SK-N-SH (cell line): ENCODE data around the gene PANK4. TPM values are rescaled to one million over a fixed set of nuclear protein-coding genes. Genes with fewer than 3 reads are reported as not detected.

Experiments used
- CTCF ChIA-PET: fragments of 300-600, 350-600 bp; formaldehyde crosslinking; extraction: SDS; loops from one replicate; lab custom pipeline; 2021; lab: Yijun Ruan, JAX
- POLR2A ChIA-PET: fragments of 350-600 bp; sonication (Branson Sonifier 250); formaldehyde crosslinking; extraction: SDS; loops from one replicate; lab custom pipeline; 2020; ENCODE audit warnings: antibody characterized with exemption, inconsistent platforms; lab: Yijun Ruan, JAX
- DNase-seq: peaks from one replicate; pipeline ENCODE4 v3.0.0; 2012
- H2AFZ ChIP-seq: fragments of 200-600 bp; sonication (generic); 2 replicates; pipeline ENCODE4 v1.8.1; 2016; ENCODE audit warnings: antibody characterized with exemption, mild to moderate bottlenecking, low read depth
- H3F3A ChIP-seq: fragments of 200-600 bp; sonication (generic); replicated peaks from 2 replicates; pipeline ENCODE3; 2016; ENCODE audit warnings: antibody characterized with exemption, mild to moderate bottlenecking; ENCODE audit not compliant: insufficient read depth
- H3K27ac ChIP-seq, 2 experiments: fragments of 200-500 bp in 1 of 2; fragments of 200-600 bp in 1 of 2; sonication (Bioruptor generic) in 1 of 2; sonication (generic), shearing (Covaris generic) in 1 of 2; 2 replicates each; pipeline versions ENCODE4 v1.5.1 to v1.6.1; 2014 to 2016; ENCODE audit warnings: low read depth in 2 of 2, inconsistent platforms in 1 of 2, low read length in 1 of 2, mild to moderate bottlenecking in 1 of 2, mixed read lengths in 1 of 2
- H3K27me3 ChIP-seq: fragments of 200-600 bp; sonication (generic), shearing (Covaris generic); 2 replicates; pipeline ENCODE4 v1.6.1; 2016; ENCODE audit warnings: mixed run types; ENCODE audit not compliant: insufficient read depth
- H3K36me3 ChIP-seq, 2 experiments: fragments of 200-500 bp in 1 of 2; fragments of 200-600 bp in 1 of 2; sonication (Bioruptor generic) in 1 of 2; sonication (generic) in 1 of 2; replicated peaks in 1 of 2; 2 replicates each; pipeline versions ENCODE3 to v1.5.1; 2014 to 2016; ENCODE audit warnings: low read length in 1 of 2, mild to moderate bottlenecking in 1 of 2; ENCODE audit not compliant: insufficient read depth in 2 of 2, control insufficient read depth in 1 of 2
- H3K4me1 ChIP-seq, 2 experiments: fragments of 200-500 bp in 1 of 2; fragments of 200-600 bp in 1 of 2; sonication (Bioruptor generic) in 1 of 2; sonication (generic), shearing (Covaris generic) in 1 of 2; 2 replicates each; pipeline versions ENCODE4 v1.5.1 to v1.6.1; 2014 to 2016; ENCODE audit warnings: low read depth in 1 of 2, low read length in 1 of 2, mixed run types in 1 of 2; ENCODE audit not compliant: insufficient read depth in 2 of 2, control insufficient read depth in 1 of 2
- H3K4me2 ChIP-seq: fragments of 200-600 bp; sonication (generic), shearing (Covaris generic); 2 replicates; pipeline ENCODE4 v1.6.1; 2017; ENCODE audit warnings: mixed run types
- H3K4me3 ChIP-seq, 2 experiments: fragments of 200-500 bp in 1 of 2; fragments of 200-600 bp in 1 of 2; sonication (Bioruptor generic) in 1 of 2; sonication (generic), shearing (Covaris generic) in 1 of 2; 2 replicates each; pipeline versions ENCODE4 v1.5.1 to v1.8.1; 2014 to 2016; ENCODE audit warnings: low read depth in 2 of 2, inconsistent platforms in 1 of 2, low read length in 1 of 2, mild to moderate bottlenecking in 1 of 2, mixed read lengths in 1 of 2, moderate library complexity in 1 of 2
- H3K79me2 ChIP-seq: fragments of 200-600 bp; sonication (generic); 2 replicates; pipeline ENCODE4 v1.8.1; 2017; ENCODE audit warnings: mild to moderate bottlenecking; ENCODE audit not compliant: insufficient read depth
- H3K9ac ChIP-seq: fragments of 200-600 bp; sonication (generic); 2 replicates; pipeline ENCODE4 v1.6.1; 2017; ENCODE audit warnings: mixed run types
- H3K9me2 ChIP-seq: fragments of 200-600 bp; sonication (generic); 2 replicates; pipeline ENCODE4 v1.6.1; 2017; ENCODE audit warnings: mixed run types
- H3K9me3 ChIP-seq: fragments of 200-600 bp; sonication (generic); 2 replicates; pipeline ENCODE4 v1.6.1; 2017; ENCODE audit warnings: mixed run types, mild to moderate bottlenecking, moderate library complexity
- H4K20me1 ChIP-seq: fragments of 200-600 bp; sonication (generic); 2 replicates; pipeline ENCODE4 v1.6.1; 2017; ENCODE audit warnings: mild to moderate bottlenecking, mixed run types; ENCODE audit not compliant: insufficient read depth
- ELF1 ChIP-seq: IDR thresholded peaks from 2 replicates; pipeline ENCODE4 v1.4.0; 2012
- EP300 ChIP-seq, 2 experiments: IDR thresholded peaks; 2 replicates each; pipeline versions ENCODE4 v1.4.0 to v1.6.1; 2012; ENCODE audit warnings: borderline replicate concordance in 1 of 2, low read depth in 1 of 2, low read length in 1 of 2
- FOXJ3 ChIP-seq: sonication (generic); formaldehyde crosslinking; IDR thresholded peaks from 2 replicates; pipeline ENCODE4 v1.5.1; 2020; ENCODE audit warnings: mild to moderate bottlenecking, missing genetic modification reagents
- FOXM1 ChIP-seq: IDR thresholded peaks from 2 replicates; pipeline ENCODE4 v1.4.0; 2012; ENCODE audit warnings: low read depth, mild to moderate bottlenecking
- GATA2 ChIP-seq: sonication (generic); formaldehyde crosslinking; IDR thresholded peaks from 2 replicates; pipeline ENCODE4 v1.5.0; 2020; ENCODE audit warnings: mild to moderate bottlenecking, missing genetic modification reagents
- JUND ChIP-seq: IDR thresholded peaks from 2 replicates; pipeline ENCODE4 v1.4.0; 2012
- POLR2AphosphoS5 ChIP-seq: IDR thresholded peaks from 2 replicates; pipeline ENCODE4 v1.6.1; 2012; ENCODE audit warnings: low read depth, low read length
- TCF12 ChIP-seq: IDR thresholded peaks from 2 replicates; pipeline ENCODE4 v1.4.0; 2012
- TEAD4 ChIP-seq: IDR thresholded peaks from 2 replicates; pipeline ENCODE4 v1.4.0; 2012; ENCODE audit warnings: mild to moderate bottlenecking, borderline replicate concordance; ENCODE audit not compliant: insufficient read depth
- WGBS: methylation state at CpG from one replicate; pipeline ENCODE4 v1.1.6; 2017; ENCODE audit warnings: low lambda C conversion rate; 5-methylcytosine and 5-hydroxymethylcytosine counted together
- polyA plus RNA-seq, 3 experiments: library from polyadenylated mRNA; depleted of rRNA; stranded (reverse); fragments of >200 nt; gene quantifications; 2 replicates each; pipeline ENCODE4 v1.2.3, GENCODE V29; 2012
- TF ChIP-seq, protein P1 (sequence below): fragments of 150-350 bp; IDR thresholded peaks from 2 replicates; pipeline ENCODE4 v1.6.1; 2016; ENCODE audit warnings: mild to moderate bottlenecking, low read depth, low read length
- TF ChIP-seq, protein P2 (sequence below): IDR thresholded peaks from 2 replicates; pipeline ENCODE4 v1.4.0; 2012; ENCODE audit warnings: low read depth, borderline replicate concordance
- TF ChIP-seq, protein P3 (sequence below): fragments of 150-350 bp; IDR thresholded peaks from 2 replicates; pipeline ENCODE4 v1.6.1; 2017; ENCODE audit warnings: antibody characterized with exemption, low read length, low read depth, borderline replicate concordance

Gene PANK4
- polyA plus RNA-seq, 1 of the 3 experiments (the other 2 are of a cell fraction), result 16.6 TPM

DNA sequence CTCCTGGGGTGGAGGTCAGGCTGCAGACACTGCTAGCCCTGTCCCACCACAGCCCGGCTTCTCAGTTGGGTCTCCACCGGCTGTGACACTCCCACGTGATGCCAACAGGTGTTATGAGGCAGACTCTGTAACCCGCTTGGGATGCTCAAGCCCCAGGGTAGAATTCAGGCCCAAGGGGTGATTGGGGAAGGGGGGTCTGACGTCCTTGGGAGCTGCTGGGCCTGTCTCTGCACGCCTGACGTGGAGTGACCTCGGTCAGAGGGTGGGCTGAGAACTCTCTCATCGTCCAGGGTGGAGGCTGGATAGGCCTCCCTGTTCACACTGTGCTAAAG lies 11.4 kb upstream of the PANK4 start (continued):
- TF ChIP-seq, protein P1, sequence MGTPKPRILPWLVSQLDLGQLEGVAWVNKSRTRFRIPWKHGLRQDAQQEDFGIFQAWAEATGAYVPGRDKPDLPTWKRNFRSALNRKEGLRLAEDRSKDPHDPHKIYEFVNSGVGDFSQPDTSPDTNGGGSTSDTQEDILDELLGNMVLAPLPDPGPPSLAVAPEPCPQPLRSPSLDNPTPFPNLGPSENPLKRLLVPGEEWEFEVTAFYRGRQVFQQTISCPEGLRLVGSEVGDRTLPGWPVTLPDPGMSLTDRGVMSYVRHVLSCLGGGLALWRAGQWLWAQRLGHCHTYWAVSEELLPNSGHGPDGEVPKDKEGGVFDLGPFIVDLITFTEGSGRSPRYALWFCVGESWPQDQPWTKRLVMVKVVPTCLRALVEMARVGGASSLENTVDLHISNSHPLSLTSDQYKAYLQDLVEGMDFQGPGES, result no peak
- no peak for TF ChIP-seq ELF1

DNA sequence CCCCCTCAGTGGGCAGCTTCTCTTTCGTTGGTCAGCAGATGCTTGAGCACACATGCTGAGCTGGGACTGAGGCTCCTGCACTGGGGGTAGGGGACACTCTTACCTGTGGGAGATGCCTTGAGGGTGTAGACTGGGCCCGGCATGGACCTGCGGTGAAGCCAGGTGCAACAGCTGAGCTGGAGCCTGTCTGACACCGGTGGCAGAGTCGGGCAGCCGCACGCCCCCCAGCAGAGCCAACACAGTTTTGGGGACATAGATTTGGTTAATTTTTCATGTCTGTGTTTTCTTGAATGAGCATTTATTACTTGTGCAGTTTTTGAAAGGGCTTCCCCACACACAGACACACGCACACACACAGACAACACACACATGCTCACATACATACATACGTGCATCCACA lies 9.6 kb upstream of the PANK4 start:
- H3K4me3 ChIP-seq, result no peak overlapping the region
- no peaks in the 10 kb centered on the region for H3F3A ChIP-seq
- no peaks in the 10 kb centered on the region for H3K9me3 ChIP-seq
- WGBS, result 86% methylated on average over 3 of the region's 9 CpGs
- H4K20me1 ChIP-seq, result no peaks in the 10 kb centered on the region
- H3K79me2 ChIP-seq, result no peaks in the 10 kb centered on the region
- no peak overlapping the region for H3K27ac ChIP-seq
- ChIA-PET CTCF (interaction anchor here (1.0 to 7.7 kb wide), 3 partner anchors 8 to 12 kb away, joined by 4 to 35 read pairs (median 21); no protein-coding TSS in a partner anchor), POLR2A (interaction anchor here (1.0 kb wide), 1 partner anchor 10 kb away, joined by 3 read pairs; the partner anchor contains the start of gene PANK4)
- no peaks in the 10 kb centered on the region for H3K9me2 ChIP-seq
- H2AFZ ChIP-seq, result no peak overlapping the region
- H3K27me3 ChIP-seq, result 0 out of 2 replicates have a peak, but pooled peaks cover 1% of the 10 kb centered on the region
- no peak for DNase-seq
- H3K9ac ChIP-seq, result no peak overlapping the region
- no peak overlapping the region for H3K4me2 ChIP-seq
- H3K36me3 ChIP-seq, result no peaks in the 10 kb centered on the region
- TF ChIP-seq TCF12 (no peak), EP300 (IDR thresholded peaks at IDR 0.05; ENCODE audit: borderline replicate concordance in 1 of 2, low read depth in 1 of 2, low read length in 1 of 2) (no peak), JUND (no peak), POLR2AphosphoS5 (no peak), GATA2 (CRISPR knock-in tag) (no peak), FOXM1 (no peak), TEAD4 (no peak), FOXJ3 (CRISPR knock-in tag) (no peak)
- TF ChIP-seq, protein P2, sequence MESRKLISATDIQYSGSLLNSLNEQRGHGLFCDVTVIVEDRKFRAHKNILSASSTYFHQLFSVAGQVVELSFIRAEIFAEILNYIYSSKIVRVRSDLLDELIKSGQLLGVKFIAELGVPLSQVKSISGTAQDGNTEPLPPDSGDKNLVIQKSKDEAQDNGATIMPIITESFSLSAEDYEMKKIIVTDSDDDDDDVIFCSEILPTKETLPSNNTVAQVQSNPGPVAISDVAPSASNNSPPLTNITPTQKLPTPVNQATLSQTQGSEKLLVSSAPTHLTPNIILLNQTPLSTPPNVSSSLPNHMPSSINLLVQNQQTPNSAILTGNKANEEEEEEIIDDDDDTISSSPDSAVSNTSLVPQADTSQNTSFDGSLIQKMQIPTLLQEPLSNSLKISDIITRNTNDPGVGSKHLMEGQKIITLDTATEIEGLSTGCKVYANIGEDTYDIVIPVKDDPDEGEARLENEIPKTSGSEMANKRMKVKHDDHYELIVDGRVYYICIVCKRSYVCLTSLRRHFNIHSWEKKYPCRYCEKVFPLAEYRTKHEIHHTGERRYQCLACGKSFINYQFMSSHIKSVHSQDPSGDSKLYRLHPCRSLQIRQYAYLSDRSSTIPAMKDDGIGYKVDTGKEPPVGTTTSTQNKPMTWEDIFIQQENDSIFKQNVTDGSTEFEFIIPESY, result no peak
- TF ChIP-seq, protein P3, sequence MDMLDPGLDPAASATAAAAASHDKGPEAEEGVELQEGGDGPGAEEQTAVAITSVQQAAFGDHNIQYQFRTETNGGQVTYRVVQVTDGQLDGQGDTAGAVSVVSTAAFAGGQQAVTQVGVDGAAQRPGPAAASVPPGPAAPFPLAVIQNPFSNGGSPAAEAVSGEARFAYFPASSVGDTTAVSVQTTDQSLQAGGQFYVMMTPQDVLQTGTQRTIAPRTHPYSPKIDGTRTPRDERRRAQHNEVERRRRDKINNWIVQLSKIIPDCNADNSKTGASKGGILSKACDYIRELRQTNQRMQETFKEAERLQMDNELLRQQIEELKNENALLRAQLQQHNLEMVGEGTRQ, result no peak
- peaks cover 0 to 4% of the 10 kb centered on the region in 2 experiments; a peak in 1 of 4 replicates for H3K4me1 ChIP-seq
